Neural cell (in vitro differentiated cells): ENCODE measurements around the gene SEMA7A. TPM values are rescaled to one million over a fixed set of nuclear protein-coding genes. Genes with fewer than 3 reads are reported as not detected.

ENCODE experiments used
- H2AFZ ChIP-seq: fragments of 200-600, 300-800 bp; sonication (generic), shearing (Covaris generic); 2 replicates; pipeline ENCODE4 v1.6.0; 2014; ENCODE audit warnings: low read depth, mild to moderate bottlenecking, antibody characterized with exemption, low read length, moderate library complexity
- H3F3A ChIP-seq: fragments of 200-600 bp; shearing (Covaris generic); 2 replicates; pipeline ENCODE4 v1.6.1; 2016; ENCODE audit warnings: mild to moderate bottlenecking, moderate library complexity, mixed read lengths, antibody characterized with exemption, low read length; ENCODE audit not compliant: insufficient read depth, poor library complexity, severe bottlenecking
- H3K27ac ChIP-seq: fragments of 200-600, 300-800 bp; sonication (generic), shearing (Covaris generic); 2 replicates; pipeline ENCODE4 v1.5.1; 2014; ENCODE audit warnings: mild to moderate bottlenecking, low read length, moderate library complexity
- H3K27me3 ChIP-seq: fragments of 300-800, 200-600 bp; sonication (generic), shearing (Covaris generic); 2 replicates; pipeline ENCODE4 v1.6.0; 2014; ENCODE audit warnings: mild to moderate bottlenecking, low read depth, low read length, moderate library complexity; ENCODE audit not compliant: insufficient read depth
- H3K36me3 ChIP-seq: fragments of 300-800, 200-600 bp; sonication (generic), shearing (Covaris generic); 2 replicates; pipeline ENCODE4 v1.5.1; 2014; ENCODE audit warnings: mild to moderate bottlenecking, antibody characterized with exemption, low read length, moderate library complexity; ENCODE audit not compliant: insufficient read depth
- H3K4me2 ChIP-seq: fragments of 300-800, 200-600 bp; sonication (generic), shearing (Covaris generic); 2 replicates; pipeline ENCODE4 v1.6.0; 2014; ENCODE audit warnings: mild to moderate bottlenecking, low read length
- H3K4me3 ChIP-seq: fragments of 300-800, 200-600 bp; sonication (generic), shearing (Covaris generic); 2 replicates; pipeline ENCODE4 v1.5.1; 2014; ENCODE audit warnings: mild to moderate bottlenecking, low read length, moderate library complexity
- H3K79me2 ChIP-seq: fragments of 200-600 bp; shearing (Covaris generic); replicated peaks from 2 replicates; pipeline ENCODE4 v1.6.0; 2014; ENCODE audit warnings: mild to moderate bottlenecking, low read length, moderate library complexity; ENCODE audit not compliant: insufficient read depth
- H3K9ac ChIP-seq: fragments of 300-800, 200-600 bp; sonication (generic), shearing (Covaris generic); 2 replicates; pipeline ENCODE4 v1.6.1; 2016; ENCODE audit warnings: mild to moderate bottlenecking, low read length, mixed read lengths
- H3K9me2 ChIP-seq: fragments of 200-600 bp; shearing (Covaris generic); 2 replicates; pipeline ENCODE4 v1.6.1; 2016; ENCODE audit warnings: mild to moderate bottlenecking, low read length, mixed read lengths; ENCODE audit not compliant: insufficient read depth
- H3K9me3 ChIP-seq: fragments of 200-600, 300-800 bp; sonication (generic), shearing (Covaris generic); 2 replicates; pipeline ENCODE4 v1.6.1; 2016; ENCODE audit warnings: mild to moderate bottlenecking, mixed run types, low read length, moderate library complexity, mixed read lengths
- H4K20me1 ChIP-seq: fragments of 200-600 bp; shearing (Covaris generic); 2 replicates; pipeline ENCODE4 v1.6.1; 2016; ENCODE audit warnings: mild to moderate bottlenecking, mixed run types; ENCODE audit not compliant: insufficient read depth
- EP300 ChIP-seq: fragments of 450-650 bp; conservative IDR thresholded peaks from 2 replicates; pipeline ENCODE4 v1.6.1; 2014; ENCODE audit warnings: antibody characterized with exemption, mild to moderate bottlenecking, moderate library complexity; ENCODE audit not compliant: poor library complexity, severe bottlenecking
- EZH2 ChIP-seq: fragments of 200-600, 300-800 bp; shearing (Covaris generic), sonication (generic); IDR thresholded peaks from 2 replicates; pipeline ENCODE4 v1.6.1; 2014; ENCODE audit warnings: antibody characterized with exemption, low read length, borderline replicate concordance, mild to moderate bottlenecking; ENCODE audit not compliant: insufficient read depth, poor library complexity, severe bottlenecking
- MXI1 ChIP-seq: fragments of 450-650 bp; conservative IDR thresholded peaks from 2 replicates; pipeline ENCODE4 v1.6.1; 2014; ENCODE audit warnings: antibody characterized with exemption, mild to moderate bottlenecking; ENCODE audit not compliant: poor library complexity, severe bottlenecking
- POLR2AphosphoS5 ChIP-seq: IDR thresholded peaks from 2 replicates; pipeline ENCODE4 v1.6.1; 2012
- RAD21 ChIP-seq: fragments of 450-650 bp; conservative IDR thresholded peaks from 2 replicates; pipeline ENCODE4 v1.6.1; 2014; ENCODE audit warnings: antibody characterized with exemption, mild to moderate bottlenecking, moderate library complexity
- SMC3 ChIP-seq: fragments of 450-650 bp; conservative IDR thresholded peaks from 2 replicates; pipeline ENCODE4 v1.6.1; 2014; ENCODE audit warnings: antibody characterized with exemption, mild to moderate bottlenecking, moderate library complexity; ENCODE audit not compliant: poor library complexity
- TAF1 ChIP-seq: IDR thresholded peaks from 2 replicates; pipeline ENCODE4 v1.6.1; 2012; ENCODE audit warnings: low read depth
- polyA plus RNA-seq: library from polyadenylated mRNA; depleted of rRNA; stranded (reverse); fragments of >200 nt; gene quantifications from 2 replicates; pipeline ENCODE4 v1.2.3, GENCODE V29; 2014
- TF ChIP-seq, protein P1 (sequence below): fragments of 450-650 bp; IDR thresholded peaks from 2 replicates; pipeline ENCODE4 v1.5.1; 2014; ENCODE audit warnings: antibody characterized with exemption, mild to moderate bottlenecking, moderate library complexity; ENCODE audit not compliant: poor library complexity, severe bottlenecking
- TF ChIP-seq, protein P2 (sequence below): IDR thresholded peaks from 2 replicates; pipeline ENCODE4 v1.6.1; 2012; ENCODE audit warnings: borderline replicate concordance

The SEMA7A gene
- polyA plus RNA-seq, 1 donor from 2014 or later, result 28.8 TPM

- Histone ChIP-seq H3K9me3 (no peaks in the 10 kb centered on the region), H4K20me1 (no peaks in the 10 kb centered on the region), H3K9me2 (no peaks in the 10 kb centered on the region), H3K79me2 (no peaks in the 10 kb centered on the region), H3K27me3 (no peaks in the 10 kb centered on the region), H3K9ac (no peak overlapping the region), H3K4me2 (no peak overlapping the region), H3F3A (no peaks in the 10 kb centered on the region), H3K36me3 (no peaks in the 10 kb centered on the region), H3K4me3 (no peak overlapping the region), H2AFZ (no peak overlapping the region), H3K27ac (no peak overlapping the region)
- no peak for TF ChIP-seq TAF1
- TF ChIP-seq MXI1, result no peak
- TF ChIP-seq RAD21, result no peak
- TF ChIP-seq, protein P1, sequence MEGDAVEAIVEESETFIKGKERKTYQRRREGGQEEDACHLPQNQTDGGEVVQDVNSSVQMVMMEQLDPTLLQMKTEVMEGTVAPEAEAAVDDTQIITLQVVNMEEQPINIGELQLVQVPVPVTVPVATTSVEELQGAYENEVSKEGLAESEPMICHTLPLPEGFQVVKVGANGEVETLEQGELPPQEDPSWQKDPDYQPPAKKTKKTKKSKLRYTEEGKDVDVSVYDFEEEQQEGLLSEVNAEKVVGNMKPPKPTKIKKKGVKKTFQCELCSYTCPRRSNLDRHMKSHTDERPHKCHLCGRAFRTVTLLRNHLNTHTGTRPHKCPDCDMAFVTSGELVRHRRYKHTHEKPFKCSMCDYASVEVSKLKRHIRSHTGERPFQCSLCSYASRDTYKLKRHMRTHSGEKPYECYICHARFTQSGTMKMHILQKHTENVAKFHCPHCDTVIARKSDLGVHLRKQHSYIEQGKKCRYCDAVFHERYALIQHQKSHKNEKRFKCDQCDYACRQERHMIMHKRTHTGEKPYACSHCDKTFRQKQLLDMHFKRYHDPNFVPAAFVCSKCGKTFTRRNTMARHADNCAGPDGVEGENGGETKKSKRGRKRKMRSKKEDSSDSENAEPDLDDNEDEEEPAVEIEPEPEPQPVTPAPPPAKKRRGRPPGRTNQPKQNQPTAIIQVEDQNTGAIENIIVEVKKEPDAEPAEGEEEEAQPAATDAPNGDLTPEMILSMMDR, result no peak
- no peak for TF ChIP-seq SMC3
- no peak for TF ChIP-seq EP300
- TF ChIP-seq, protein P2, sequence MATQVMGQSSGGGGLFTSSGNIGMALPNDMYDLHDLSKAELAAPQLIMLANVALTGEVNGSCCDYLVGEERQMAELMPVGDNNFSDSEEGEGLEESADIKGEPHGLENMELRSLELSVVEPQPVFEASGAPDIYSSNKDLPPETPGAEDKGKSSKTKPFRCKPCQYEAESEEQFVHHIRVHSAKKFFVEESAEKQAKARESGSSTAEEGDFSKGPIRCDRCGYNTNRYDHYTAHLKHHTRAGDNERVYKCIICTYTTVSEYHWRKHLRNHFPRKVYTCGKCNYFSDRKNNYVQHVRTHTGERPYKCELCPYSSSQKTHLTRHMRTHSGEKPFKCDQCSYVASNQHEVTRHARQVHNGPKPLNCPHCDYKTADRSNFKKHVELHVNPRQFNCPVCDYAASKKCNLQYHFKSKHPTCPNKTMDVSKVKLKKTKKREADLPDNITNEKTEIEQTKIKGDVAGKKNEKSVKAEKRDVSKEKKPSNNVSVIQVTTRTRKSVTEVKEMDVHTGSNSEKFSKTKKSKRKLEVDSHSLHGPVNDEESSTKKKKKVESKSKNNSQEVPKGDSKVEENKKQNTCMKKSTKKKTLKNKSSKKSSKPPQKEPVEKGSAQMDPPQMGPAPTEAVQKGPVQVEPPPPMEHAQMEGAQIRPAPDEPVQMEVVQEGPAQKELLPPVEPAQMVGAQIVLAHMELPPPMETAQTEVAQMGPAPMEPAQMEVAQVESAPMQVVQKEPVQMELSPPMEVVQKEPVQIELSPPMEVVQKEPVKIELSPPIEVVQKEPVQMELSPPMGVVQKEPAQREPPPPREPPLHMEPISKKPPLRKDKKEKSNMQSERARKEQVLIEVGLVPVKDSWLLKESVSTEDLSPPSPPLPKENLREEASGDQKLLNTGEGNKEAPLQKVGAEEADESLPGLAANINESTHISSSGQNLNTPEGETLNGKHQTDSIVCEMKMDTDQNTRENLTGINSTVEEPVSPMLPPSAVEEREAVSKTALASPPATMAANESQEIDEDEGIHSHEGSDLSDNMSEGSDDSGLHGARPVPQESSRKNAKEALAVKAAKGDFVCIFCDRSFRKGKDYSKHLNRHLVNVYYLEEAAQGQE, result no peak
- no peak for TF ChIP-seq POLR2AphosphoS5
- TF ChIP-seq EZH2, result no peak
Observed at GRCh38 chr15:74419432-74419831, 14.3 kb downstream of the SEMA7A start.

DNA sequence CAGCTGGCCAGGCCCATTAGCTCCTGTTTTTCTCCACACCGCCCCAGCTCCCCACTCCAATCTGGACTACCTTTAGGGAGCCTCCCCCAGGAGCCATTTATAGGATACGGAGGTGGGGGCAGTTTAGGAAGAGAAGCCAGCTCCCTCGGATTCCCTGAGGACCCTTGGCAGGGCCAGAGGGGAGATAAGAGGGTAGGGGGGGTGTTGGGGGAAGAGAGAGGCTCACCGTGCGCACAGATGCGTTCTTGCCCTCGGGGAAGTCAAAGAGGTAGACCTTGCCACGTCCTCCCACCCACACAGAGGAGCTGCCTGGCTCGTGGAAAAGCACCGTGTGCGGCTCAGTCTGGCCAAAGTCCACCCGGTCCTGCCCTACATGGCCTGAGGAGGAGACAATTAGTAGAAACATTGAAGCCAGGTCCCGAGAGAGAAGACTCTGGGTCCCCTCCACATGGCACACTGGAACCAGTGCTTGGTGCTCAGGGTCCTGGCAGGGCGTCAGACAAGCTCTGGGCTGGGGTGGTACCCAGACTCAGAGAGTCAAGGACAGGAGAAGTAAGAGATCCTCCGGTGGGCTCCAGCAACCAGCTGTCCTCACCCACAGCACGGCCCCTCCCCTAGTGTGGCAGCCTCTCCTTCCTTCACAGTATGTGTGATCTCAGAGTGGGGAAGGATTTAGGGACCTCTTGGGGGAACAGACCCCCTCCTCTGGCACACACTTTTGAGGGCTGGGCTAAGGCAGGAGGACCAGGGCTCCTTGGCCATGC lies 15.0 kb downstream of the SEMA7A start:
- Histone ChIP-seq H3K9me3 (no peaks in the 10 kb centered on the region), H3K4me3 (no peak overlapping the region), H3K79me2 (no peaks in the 10 kb centered on the region), H3K9ac (no peak overlapping the region), H4K20me1 (no peaks in the 10 kb centered on the region), H3K27me3 (no peaks in the 10 kb centered on the region), H3K9me2 (no peaks in the 10 kb centered on the region), H3K36me3 (no peaks in the 10 kb centered on the region), H2AFZ (no peak overlapping the region), H3K4me2 (no peak overlapping the region), H3F3A (no peaks in the 10 kb centered on the region), H3K27ac (no peak overlapping the region)
- no peak for TF ChIP-seq MXI1
- no peak for TF ChIP-seq POLR2AphosphoS5
- TF ChIP-seq, protein P1, result no peak
